NCI-H2227 (cell line): Measurements from ENCODE around the gene CROCC.
A peak's percentile ranks its signal among the peaks of the same experiment; 100 is the strongest.
"Not testable (repeated sequence)": the region's sequence is repeated elsewhere in the genome, so short reads cannot be mapped to it uniquely, and the experiment has no call there.

Source experiments
- DNase-seq: peaks from one replicate; lab custom pipeline; 2025; ENCODE audit not compliant: unreplicated experiment; lab: John Stamatoyannopoulos, UW

Gene CROCC

GRCh38 chr1:16896316-16897055 lies 25.2 kb upstream of the CROCC start:
- peak; percentile 58 for DNase-seq

GRCh38 chr1:16897653-16898052 lies 24.1 kb upstream of the CROCC start:
- DNase-seq, result not testable (repeated sequence)

GRCh38 chr1:16898298-16898697 lies 23.4 kb upstream of the CROCC start:
- not testable (repeated sequence) for DNase-seq

- not testable (repeated sequence) for DNase-seq
These were observed 22.7 kb upstream of the CROCC start for GRCh38 chr1:16899020-16899419.

GRCh38 chr1:16900751-16901150 lies 21.0 kb upstream of the CROCC start:
- DNase-seq, result peak; percentile 45

- DNase-seq, result not testable (repeated sequence)
These were observed 20.4 kb upstream of the CROCC start for GRCh38 chr1:16901371-16901770.

GRCh38 chr1:16903054-16903453 lies 18.7 kb upstream of the CROCC start:
- peak; percentile 44 for DNase-seq

GRCh38 chr1:16903458-16903796 lies 18.3 kb upstream of the CROCC start:
- DNase-seq, result no peak

GRCh38 chr1:16904560-16905109 lies 17.1 kb upstream of the CROCC start:
- peak; percentile 99 for DNase-seq

- DNase-seq, result peak; percentile 78
These were observed 16.4 kb upstream of the CROCC start for GRCh38 chr1:16905110-16905867.

- DNase-seq, result no peak
These were observed 15.6 kb upstream of the CROCC start for GRCh38 chr1:16905868-16906702.

GRCh38 chr1:16906873-16907272 lies 14.9 kb upstream of the CROCC start:
- DNase-seq, result no peak

- DNase-seq, result no peak
These were observed 13.6 kb upstream of the CROCC start for GRCh38 chr1:16907870-16908758.

- not testable (repeated sequence) for DNase-seq
These were observed 9.6 kb upstream of the CROCC start for GRCh38 chr1:16911851-16912721.

GRCh38 chr1:16912742-16913141 lies 9.0 kb upstream of the CROCC start:
- not testable (repeated sequence) for DNase-seq

GRCh38 chr1:16913181-16913832 lies 8.4 kb upstream of the CROCC start:
- no peak for DNase-seq

GRCh38 chr1:16913833-16914662 lies 7.7 kb upstream of the CROCC start:
- DNase-seq, result peak; percentile 100
